ENCODE data around the gene AKAP6.

AKAP6 gene

GRCh38 chr14:32733015-32733414 lies 403.9 kb downstream of the AKAP6 start:
- no peak for DNase-seq
- Mint-ChIP-seq H3K4me3 (no peak overlapping the region), H3K36me3 (no peaks in the 10 kb centered on the region), H3K4me1 (no peaks in the 10 kb centered on the region), H3K9me3 (no peaks in the 10 kb centered on the region), H3K27ac (no peak overlapping the region), H3K27me3 (no peaks in the 10 kb centered on the region)
- CTCF ChIA-PET = no interaction called here

GRCh38 chr14:32734261-32734660 lies 405.2 kb downstream of the AKAP6 start:
- Mint-ChIP-seq H3K27ac (no peak overlapping the region), H3K9me3 (no peaks in the 10 kb centered on the region), H3K4me3 (no peak overlapping the region), H3K36me3 (no peaks in the 10 kb centered on the region), H3K27me3 (no peaks in the 10 kb centered on the region), H3K4me1 (no peaks in the 10 kb centered on the region)
- DNase-seq = no peak
- CTCF ChIA-PET = no interaction called here

- Mint-ChIP-seq H3K4me1 (no peaks in the 10 kb centered on the region), H3K4me3 (no peak overlapping the region), H3K27me3 (no peaks in the 10 kb centered on the region), H3K27ac (no peak overlapping the region), H3K9me3 (no peaks in the 10 kb centered on the region), H3K36me3 (no peaks in the 10 kb centered on the region)
- CTCF ChIA-PET = no interaction called here
- DNase-seq = no peak
These were observed 408.5 kb downstream of the AKAP6 start for GRCh38 chr14:32737621-32738020.

- CTCF ChIA-PET = no interaction called here
- Mint-ChIP-seq H3K4me3 (no peak overlapping the region), H3K27ac (no peak overlapping the region)
These were observed 409.2 kb downstream of the AKAP6 start for GRCh38 chr14:32738206-32738871.

DNA sequence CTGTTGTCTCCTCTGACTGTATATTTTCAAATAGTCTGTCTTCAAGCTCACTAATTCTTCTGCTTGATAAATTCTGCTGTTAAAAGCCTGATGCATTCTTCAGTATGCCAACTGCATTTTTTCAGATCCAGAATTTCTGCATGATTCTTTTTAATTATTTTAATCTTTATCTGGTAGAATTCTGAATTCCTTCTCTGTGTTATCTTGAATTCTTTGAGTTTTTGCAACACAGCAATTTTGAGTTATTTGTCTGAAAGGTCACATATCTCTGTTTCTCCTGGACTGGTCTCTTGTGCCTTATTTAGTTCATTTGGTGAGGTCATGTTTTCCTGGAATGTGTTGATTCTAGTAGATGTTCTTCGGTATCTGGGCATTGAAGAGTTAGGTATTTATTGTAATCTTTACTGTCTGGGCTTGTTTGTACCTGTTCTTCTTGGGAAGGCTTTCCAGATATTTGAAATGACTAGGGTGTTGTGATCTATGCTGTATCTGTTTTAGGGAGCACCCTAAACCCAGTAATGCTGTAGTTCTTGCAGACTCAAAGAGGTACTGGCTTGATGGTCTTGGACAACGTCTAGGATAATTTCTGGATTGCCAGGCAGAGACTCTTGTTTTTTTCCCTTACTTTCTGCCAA lies 415.8 kb downstream of the AKAP6 start:
- no peak overlapping the region for H3K27ac Mint-ChIP-seq
- DNase-seq = no peak
- no peaks in the 10 kb centered on the region for H3K27me3 Mint-ChIP-seq
- no peaks in the 10 kb centered on the region for H3K4me1 Mint-ChIP-seq
- CTCF ChIA-PET = no interaction called here
- H3K36me3 Mint-ChIP-seq = no peaks in the 10 kb centered on the region
- H3K9me3 Mint-ChIP-seq = no peaks in the 10 kb centered on the region
- H3K4me3 Mint-ChIP-seq = no peak overlapping the region

More at GRCh38 chr14:32738206-32738871, 409.2 kb downstream of the AKAP6 start:
- DNase-seq = no peak
- Mint-ChIP-seq H3K4me1 (no peaks in the 10 kb centered on the region), H3K36me3 (no peaks in the 10 kb centered on the region), H3K27me3 (no peaks in the 10 kb centered on the region), H3K9me3 (no peaks in the 10 kb centered on the region)

GRCh38 chr14:32754209-32754608 lies 425.1 kb downstream of the AKAP6 start:
- peaks cover 5% of the 10 kb centered on the region for H3K9me3 Mint-ChIP-seq
- CTCF ChIA-PET = no interaction called here
- H3K4me3 Mint-ChIP-seq = no peak overlapping the region
- H3K4me1 Mint-ChIP-seq = no peaks in the 10 kb centered on the region
- no peak overlapping the region for H3K27ac Mint-ChIP-seq
- H3K27me3 Mint-ChIP-seq = no peaks in the 10 kb centered on the region
- H3K36me3 Mint-ChIP-seq = no peaks in the 10 kb centered on the region
- DNase-seq = no peak

DNA sequence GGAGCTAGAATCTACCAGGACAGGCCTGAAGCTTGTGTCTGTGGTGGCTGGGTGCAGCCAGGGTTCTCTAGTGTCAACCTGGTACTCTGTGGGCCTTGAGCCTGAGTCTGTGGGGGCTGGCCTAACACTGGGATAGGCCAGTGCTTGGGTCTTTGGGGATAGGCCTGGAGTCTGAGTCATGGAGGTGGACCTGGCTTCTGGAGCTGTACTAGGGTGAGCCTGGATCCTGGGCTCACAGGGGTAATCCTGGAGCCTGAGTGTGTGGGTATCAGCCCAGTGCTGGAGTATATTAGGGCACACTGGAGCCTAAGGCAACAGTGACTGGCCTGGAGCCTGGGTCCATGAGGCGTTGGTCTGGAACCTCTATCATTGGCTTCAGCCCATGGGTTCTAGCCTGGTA lies 427.1 kb downstream of the AKAP6 start:
- H3K27ac Mint-ChIP-seq = no peak overlapping the region
- no peak for DNase-seq
- no peaks in the 10 kb centered on the region for H3K36me3 Mint-ChIP-seq
- H3K4me1 Mint-ChIP-seq = no peaks in the 10 kb centered on the region
- H3K4me3 Mint-ChIP-seq = no peak overlapping the region
- CTCF ChIA-PET = no interaction called here
- no peaks in the 10 kb centered on the region for H3K27me3 Mint-ChIP-seq
- peaks cover 5% of the 10 kb centered on the region for H3K9me3 Mint-ChIP-seq

DNA sequence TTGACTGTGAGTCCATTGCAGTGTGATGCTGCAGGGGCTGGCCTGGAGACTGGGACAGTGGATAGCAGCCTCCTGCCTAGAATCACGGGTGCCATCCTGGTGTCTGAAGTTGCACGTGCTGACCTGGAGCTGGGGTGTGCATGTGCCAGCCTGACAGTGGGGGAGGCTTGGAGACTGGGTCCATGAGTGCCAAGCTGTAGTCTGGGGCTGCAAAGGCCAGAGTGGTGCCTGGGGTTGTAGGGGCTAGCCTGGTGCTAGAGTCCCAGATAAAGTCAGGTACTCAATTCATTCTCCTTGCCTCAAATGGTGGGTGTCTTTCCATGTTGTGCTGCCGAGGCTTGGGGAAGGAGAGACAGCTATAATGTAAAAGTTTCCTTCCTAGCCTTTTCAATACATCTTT lies 427.7 kb downstream of the AKAP6 start:
- no peaks in the 10 kb centered on the region for H3K4me1 Mint-ChIP-seq
- no peak for DNase-seq
- CTCF ChIA-PET = no interaction called here
- H3K27me3 Mint-ChIP-seq = no peaks in the 10 kb centered on the region
- peaks cover 5% of the 10 kb centered on the region for H3K9me3 Mint-ChIP-seq
- no peak overlapping the region for H3K27ac Mint-ChIP-seq
- H3K36me3 Mint-ChIP-seq = no peaks in the 10 kb centered on the region
- H3K4me3 Mint-ChIP-seq = no peak overlapping the region

- H3K27ac Mint-ChIP-seq = no peak overlapping the region
- peaks cover 5% of the 10 kb centered on the region for H3K9me3 Mint-ChIP-seq
- H3K4me3 Mint-ChIP-seq = no peak overlapping the region
- no peak for DNase-seq
- no peaks in the 10 kb centered on the region for H3K27me3 Mint-ChIP-seq
- no peaks in the 10 kb centered on the region for H3K36me3 Mint-ChIP-seq
- CTCF ChIA-PET = no interaction called here
- H3K4me1 Mint-ChIP-seq = no peaks in the 10 kb centered on the region
These were observed 428.5 kb downstream of the AKAP6 start for GRCh38 chr14:32757568-32757967.

- Mint-ChIP-seq H3K9me3 (peaks cover 4% of the 10 kb centered on the region), H3K4me1 (no peaks in the 10 kb centered on the region), H3K36me3 (no peaks in the 10 kb centered on the region), H3K27ac (no peak overlapping the region), H3K27me3 (no peaks in the 10 kb centered on the region), H3K4me3 (no peak overlapping the region)
- DNase-seq = no peak
- CTCF ChIA-PET = no interaction called here
These were observed 432.4 kb downstream of the AKAP6 start for GRCh38 chr14:32761381-32761968.

DNA sequence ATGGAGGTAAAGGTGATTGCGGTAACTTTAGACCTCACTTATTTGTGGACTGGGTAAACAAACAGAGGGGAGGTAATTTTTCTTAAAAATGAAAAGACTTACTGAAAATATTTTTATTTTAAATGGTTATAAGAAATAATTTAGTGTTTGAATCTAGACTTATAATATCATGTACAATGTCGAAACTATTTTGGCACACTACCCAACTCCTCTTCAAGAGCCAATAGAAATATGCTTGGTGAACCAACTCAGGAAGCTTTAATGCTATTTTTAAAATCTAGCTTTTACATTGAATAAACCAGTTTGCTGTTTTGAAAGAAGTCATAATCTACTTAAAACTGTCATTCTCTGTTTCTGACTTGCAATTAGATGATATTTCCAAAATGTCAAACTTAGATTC lies 433.8 kb downstream of the AKAP6 start:
- H3K4me1 Mint-ChIP-seq = no peaks in the 10 kb centered on the region
- H3K4me3 Mint-ChIP-seq = no peak overlapping the region
- no peaks in the 10 kb centered on the region for H3K36me3 Mint-ChIP-seq
- DNase-seq = no peak
- CTCF ChIA-PET = no interaction called here
- H3K9me3 Mint-ChIP-seq = no peaks in the 10 kb centered on the region
- H3K27me3 Mint-ChIP-seq = no peaks in the 10 kb centered on the region
- no peak overlapping the region for H3K27ac Mint-ChIP-seq

DNA sequence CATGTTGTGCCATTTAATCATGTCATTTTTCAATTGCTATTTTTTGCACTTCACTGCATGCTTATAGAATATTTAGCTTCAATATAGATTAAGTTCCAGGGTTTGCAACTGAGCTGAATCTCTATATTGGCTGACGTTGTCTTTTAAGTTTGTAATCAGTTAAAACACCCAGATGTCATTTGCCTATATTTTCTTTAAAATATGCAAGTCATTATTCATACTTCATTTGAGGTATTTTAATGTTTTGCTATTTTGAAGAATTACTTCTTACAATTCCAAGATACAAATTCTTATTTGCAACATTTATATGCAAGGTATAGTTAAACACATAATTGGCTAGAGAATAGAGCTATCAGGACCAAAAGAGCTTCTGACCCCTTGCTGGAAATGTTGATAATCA lies 434.6 kb downstream of the AKAP6 start:
- DNase-seq = no peak
- H3K27me3 Mint-ChIP-seq = no peaks in the 10 kb centered on the region
- no peak overlapping the region for H3K27ac Mint-ChIP-seq
- CTCF ChIA-PET = no interaction called here
- no peak overlapping the region for H3K4me3 Mint-ChIP-seq
- H3K9me3 Mint-ChIP-seq = no peaks in the 10 kb centered on the region
- H3K36me3 Mint-ChIP-seq = no peaks in the 10 kb centered on the region
- H3K4me1 Mint-ChIP-seq = no peaks in the 10 kb centered on the region

DNA sequence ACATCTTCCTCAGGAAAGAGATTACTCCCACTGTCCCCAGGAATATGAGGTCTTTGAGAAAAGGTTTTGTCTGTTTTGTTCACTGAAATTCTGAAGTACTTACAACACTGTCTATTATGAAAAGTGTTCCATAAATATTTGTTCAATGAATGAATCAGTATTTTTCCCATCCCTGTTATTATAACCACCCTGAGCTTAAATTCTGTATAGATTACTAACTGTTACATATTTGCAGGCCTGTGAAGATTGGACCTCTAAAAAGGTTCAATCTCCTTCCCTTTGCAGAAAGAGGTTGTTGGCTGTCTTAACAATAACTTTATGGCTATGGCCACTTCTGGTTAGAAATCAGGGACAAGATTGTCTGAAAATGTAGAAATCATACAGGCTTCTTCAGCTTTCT lies 435.0 kb downstream of the AKAP6 start:
- H3K4me1 Mint-ChIP-seq = no peaks in the 10 kb centered on the region
- H3K36me3 Mint-ChIP-seq = no peaks in the 10 kb centered on the region
- DNase-seq = no peak
- H3K27ac Mint-ChIP-seq = no peak overlapping the region
- CTCF ChIA-PET = no interaction called here
- H3K27me3 Mint-ChIP-seq = no peaks in the 10 kb centered on the region
- H3K9me3 Mint-ChIP-seq = no peaks in the 10 kb centered on the region
- H3K4me3 Mint-ChIP-seq = no peak overlapping the region

DNA sequence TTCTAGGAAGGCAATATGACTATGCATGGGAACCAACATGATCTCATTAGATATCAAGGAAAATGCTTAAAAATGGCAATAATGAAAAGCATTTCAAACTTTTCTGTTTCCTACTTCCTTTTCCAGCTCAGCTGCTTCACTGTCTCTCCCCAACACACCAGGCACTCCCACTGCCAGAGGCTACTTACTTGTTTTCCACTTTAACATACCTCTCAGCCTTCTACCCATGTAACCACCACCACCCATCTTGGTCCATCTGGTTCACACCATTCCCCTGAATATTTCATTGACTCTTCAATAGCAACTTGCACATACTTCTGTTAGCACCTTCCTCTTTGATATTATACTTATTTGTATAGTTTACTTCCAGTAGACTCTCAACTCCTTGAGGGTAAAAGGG lies 441.3 kb downstream of the AKAP6 start:
- Mint-ChIP-seq H3K4me1 (no peaks in the 10 kb centered on the region), H3K36me3 (no peaks in the 10 kb centered on the region), H3K4me3 (no peak overlapping the region), H3K9me3 (no peaks in the 10 kb centered on the region), H3K27me3 (no peaks in the 10 kb centered on the region), H3K27ac (no peak overlapping the region)
- CTCF ChIA-PET = no interaction called here
- DNase-seq = no peak

DNA sequence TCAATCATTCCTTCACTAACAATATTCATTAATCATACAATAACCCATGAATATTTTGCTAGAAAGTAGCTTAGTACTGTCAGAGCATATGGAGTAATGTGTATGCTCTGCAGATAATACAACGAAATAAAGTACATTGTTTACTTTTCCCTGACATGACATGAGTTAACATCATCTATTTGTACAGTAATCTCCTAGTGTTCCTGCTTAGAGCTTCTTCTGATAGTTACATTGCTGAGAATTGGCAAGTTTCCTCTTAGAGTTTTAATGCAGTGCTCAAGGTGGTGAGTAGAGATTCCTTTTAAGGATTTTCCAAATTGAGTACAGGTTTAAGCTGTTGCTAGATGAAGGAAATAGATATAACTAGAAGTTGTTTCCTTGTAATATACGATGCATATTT lies 445.1 kb downstream of the AKAP6 start:
- CTCF ChIA-PET = no interaction called here

More for the DNA sequence above, 445.1 kb downstream of the AKAP6 start:
- Mint-ChIP-seq H3K9me3 (no peaks in the 10 kb centered on the region), H3K36me3 (no peaks in the 10 kb centered on the region), H3K4me3 (no peak overlapping the region), H3K27ac (no peak overlapping the region), H3K27me3 (no peaks in the 10 kb centered on the region), H3K4me1 (no peaks in the 10 kb centered on the region)
- DNase-seq = no peak

All from activated naive CD4-positive, alpha-beta T cell treated with anti-CD3 and anti-CD28 coated beads, Interleukin-2, amount 10 ng/mL, durations not matched to agents 7 days and 5 days (primary cell).